GM12891 (cell line): Measurements from ENCODE around the gene ZSCAN22.

Experiments
- PAX5 ChIP-seq: IDR thresholded peaks from 2 replicates; pipeline ENCODE4 v1.6.1; 2011; ENCODE audit warnings: low read length, moderate library complexity, mild to moderate bottlenecking; ENCODE audit not compliant: insufficient read depth, severe bottlenecking
- POLR2A ChIP-seq: IDR thresholded peaks from 2 replicates; pipeline ENCODE4 v1.6.1; 2011; ENCODE audit warnings: low read depth, low read length, control low read depth
- POLR2AphosphoS5 ChIP-seq: IDR thresholded peaks from 2 replicates; pipeline ENCODE4 v1.6.1; 2011; ENCODE audit warnings: low read depth, low read length, control low read depth
- SPI1 ChIP-seq: IDR thresholded peaks from 2 replicates; pipeline ENCODE4 v1.6.1; 2011; ENCODE audit warnings: low read depth, low read length, control low read depth
- TAF1 ChIP-seq: IDR thresholded peaks from 2 replicates; pipeline ENCODE4 v1.6.1; 2011; ENCODE audit warnings: low read depth, low read length, control low read depth

GRCh38 chr19:58334691-58335249, 8.0 kb downstream of the ZSCAN22 start:
- no peak for TF ChIP-seq POLR2AphosphoS5
- TF ChIP-seq POLR2A = no peak
- TF ChIP-seq PAX5 = no peak
- no peak for TF ChIP-seq TAF1
- TF ChIP-seq SPI1 = no peak
